ENCODE results near the gene PLCL2.

PLCL2 gene

DNA sequence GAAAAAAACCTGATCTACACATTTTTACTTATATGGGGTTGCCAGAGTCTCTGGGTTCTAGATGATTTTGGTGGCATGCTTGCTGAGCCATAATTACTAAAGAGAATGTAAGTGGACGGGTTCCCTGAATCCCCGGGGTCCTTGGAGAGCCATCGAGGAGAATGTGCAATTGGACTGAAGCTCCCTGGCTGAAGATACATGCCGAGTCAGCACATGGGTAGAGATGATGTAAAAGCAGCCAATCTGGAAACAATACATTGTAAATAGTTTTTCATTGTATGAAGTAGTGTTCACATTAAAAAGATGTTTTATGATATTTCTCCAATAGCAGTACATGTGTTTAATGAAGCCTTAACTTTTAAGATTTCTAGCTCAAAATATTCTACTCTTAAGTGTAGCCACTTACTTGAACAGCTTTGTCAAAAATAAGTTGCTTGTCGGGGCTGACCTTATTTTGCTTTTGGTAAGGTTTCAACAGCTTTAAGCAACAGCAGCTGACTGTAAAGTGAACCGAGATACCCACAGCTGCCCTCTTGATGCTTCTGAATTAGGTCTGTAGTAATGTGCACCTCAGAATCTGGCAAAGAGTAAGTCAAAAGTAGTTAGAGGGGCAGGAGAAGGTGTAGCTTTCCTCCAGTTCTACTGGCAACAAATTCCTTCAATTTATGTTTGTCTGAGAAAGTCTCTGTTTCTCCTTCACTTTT lies 205.7 kb downstream of the PLCL2 start:
- Histone ChIP-seq H3K4me2 (ENCODE audit: low read length) (no peak overlapping the region), H3K4me1 (ENCODE audit: control insufficient read depth in 1 of 2, insufficient read depth in 2 of 2, low read length in 2 of 2) (no peaks in the 10 kb centered on the region), H3K4me3 (ENCODE audit: low read depth, low read length) (no peak overlapping the region), H3K4ac (ENCODE audit: low read depth, low read length) (no peak overlapping the region), H3K9ac (ENCODE audit: low read length) (no peak overlapping the region), H4K91ac (ENCODE audit: low read depth, low read length) (no peak overlapping the region), H2BK120ac (ENCODE audit: insufficient read depth, low read length, poor library complexity) (no peak overlapping the region), H4K12ac (ENCODE audit: low read depth, low read length) (no peak overlapping the region), H3K27ac (ENCODE audit: low read depth, low read length) (no peak overlapping the region), H2AK5ac (ENCODE audit: low read length) (no peak overlapping the region), H4K8ac (ENCODE audit: low read depth, low read length) (no peak overlapping the region), H3K14ac (ENCODE audit: low read length) (no peak overlapping the region), H2AFZ (ENCODE audit: insufficient read depth, low read length, poor library complexity) (no peak overlapping the region), H2BK12ac (ENCODE audit: low read length) (no peak overlapping the region), H3K9me3 (ENCODE audit: insufficient read depth, low read depth, low read length) (no peaks in the 10 kb centered on the region), H3K18ac (ENCODE audit: low read length) (no peak overlapping the region), H3K79me1 (ENCODE audit: low read length) (no peaks in the 10 kb centered on the region), H3K23ac (ENCODE audit: low read length) (no peak overlapping the region), H3K27me3 (ENCODE audit: insufficient read depth, low read length) (no peaks in the 10 kb centered on the region), H3K79me2 (ENCODE audit: control insufficient read depth, insufficient read depth, low read length, poor library complexity) (no peaks in the 10 kb centered on the region), H3K36me3 (ENCODE audit: control insufficient read depth in 1 of 2, insufficient read depth in 2 of 2, low read length in 2 of 2) (no peaks in the 10 kb centered on the region), H2BK5ac (ENCODE audit: low read depth, low read length, poor library complexity) (no peak overlapping the region)
- WGBS (ENCODE audit: extremely low coverage, insufficient coverage, insufficient read length) = no CpG with 5 or more reads among the region's 6 CpGs
- no peak for DNase-seq

DNA sequence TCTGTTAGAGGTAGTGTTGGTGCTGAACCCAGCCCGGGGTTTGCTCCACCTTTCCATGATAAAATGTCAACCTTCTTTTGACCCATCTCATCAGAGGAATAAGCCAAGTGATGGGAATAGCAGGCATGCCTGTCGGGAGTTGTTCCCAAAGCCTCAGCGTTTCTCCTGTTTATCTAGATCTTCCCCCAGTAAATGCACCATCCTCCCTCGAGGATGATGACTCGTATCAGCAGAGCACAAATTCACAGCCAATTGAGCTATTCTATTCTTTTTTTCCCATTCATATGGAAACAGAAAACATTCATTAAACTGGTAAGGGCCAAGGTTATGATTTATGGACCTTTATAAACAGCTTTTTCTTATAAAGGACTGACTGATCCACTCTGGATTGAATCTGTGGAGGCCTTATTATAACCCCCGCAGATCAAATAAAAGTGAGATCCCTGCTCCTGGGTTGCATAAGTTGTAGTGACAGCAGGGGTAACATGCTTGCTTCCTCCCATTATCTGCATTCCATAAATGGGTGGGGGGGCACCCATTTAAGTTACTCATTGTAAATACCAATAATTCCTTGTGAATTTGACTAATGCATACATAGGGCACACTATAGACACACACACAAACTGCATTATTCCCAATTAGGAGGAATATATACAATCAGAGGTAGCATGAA lies 207.3 kb downstream of the PLCL2 start:
- H3K14ac ChIP-seq (ENCODE audit: low read length) = no peak overlapping the region
- no peak overlapping the region for H3K4me3 ChIP-seq (ENCODE audit: low read depth, low read length)
- no peak overlapping the region for H4K8ac ChIP-seq (ENCODE audit: low read depth, low read length)
- H2BK5ac ChIP-seq (ENCODE audit: low read depth, low read length, poor library complexity) = no peak overlapping the region
- H3K36me3 ChIP-seq (ENCODE audit: control insufficient read depth in 1 of 2, insufficient read depth in 2 of 2, low read length in 2 of 2) = no peaks in the 10 kb centered on the region
- peak in 1 of 2 donors; percentile 42 for DNase-seq
- no peaks in the 10 kb centered on the region for H3K79me2 ChIP-seq (ENCODE audit: control insufficient read depth, insufficient read depth, low read length, poor library complexity)
- H3K4ac ChIP-seq (ENCODE audit: low read depth, low read length) = no peak overlapping the region
- WGBS (ENCODE audit: extremely low coverage, insufficient coverage, insufficient read length) = no CpG with 5 or more reads among the region's 6 CpGs
- no peak overlapping the region for H3K18ac ChIP-seq (ENCODE audit: low read length)
- H3K27ac ChIP-seq (ENCODE audit: low read depth, low read length) = no peak overlapping the region
- H4K12ac ChIP-seq (ENCODE audit: low read depth, low read length) = no peak overlapping the region
- no peak overlapping the region for H2AK5ac ChIP-seq (ENCODE audit: low read length)
- H3K4me2 ChIP-seq (ENCODE audit: low read length) = no peak overlapping the region
- no peak overlapping the region for H4K91ac ChIP-seq (ENCODE audit: low read depth, low read length)
- H3K4me1 ChIP-seq (ENCODE audit: control insufficient read depth in 1 of 2, insufficient read depth in 2 of 2, low read length in 2 of 2) = no peaks in the 10 kb centered on the region
- no peak overlapping the region for H2BK12ac ChIP-seq (ENCODE audit: low read length)
- no peak overlapping the region for H3K9ac ChIP-seq (ENCODE audit: low read length)
- no peaks in the 10 kb centered on the region for H3K9me3 ChIP-seq (ENCODE audit: insufficient read depth, low read depth, low read length)
- H2AFZ ChIP-seq (ENCODE audit: insufficient read depth, low read length, poor library complexity) = no peak overlapping the region
- no peak overlapping the region for H2BK120ac ChIP-seq (ENCODE audit: insufficient read depth, low read length, poor library complexity)
- H3K23ac ChIP-seq (ENCODE audit: low read length) = no peak overlapping the region
- no peaks in the 10 kb centered on the region for H3K27me3 ChIP-seq (ENCODE audit: insufficient read depth, low read length)
- no peaks in the 10 kb centered on the region for H3K79me1 ChIP-seq (ENCODE audit: low read length)

DNA sequence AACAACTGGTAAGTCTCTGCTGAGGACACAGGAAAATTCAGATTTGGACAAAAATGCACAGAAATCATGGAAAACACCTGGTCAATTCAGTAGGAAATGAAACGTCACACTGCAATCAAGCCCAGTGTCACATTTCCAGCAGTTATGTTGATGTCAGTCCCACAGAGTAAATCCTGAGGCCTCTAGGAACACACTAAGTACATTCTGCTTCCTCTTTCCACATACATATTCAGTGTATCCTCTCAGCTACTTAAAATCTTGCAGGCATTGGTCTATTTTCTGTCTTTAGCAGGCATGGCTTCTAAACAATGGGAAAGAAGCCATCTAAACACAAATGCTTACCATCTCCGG lies 207.8 kb downstream of the PLCL2 start:
- Histone ChIP-seq H3K36me3 (ENCODE audit: control insufficient read depth in 1 of 2, insufficient read depth in 2 of 2, low read length in 2 of 2) (no peaks in the 10 kb centered on the region), H2BK120ac (ENCODE audit: insufficient read depth, low read length, poor library complexity) (no peak overlapping the region), H2BK5ac (ENCODE audit: low read depth, low read length, poor library complexity) (no peak overlapping the region), H2AK5ac (ENCODE audit: low read length) (no peak overlapping the region), H3K4me3 (ENCODE audit: low read depth, low read length) (no peak overlapping the region), H2BK12ac (ENCODE audit: low read length) (no peak overlapping the region), H3K27ac (ENCODE audit: low read depth, low read length) (no peak overlapping the region), H4K91ac (ENCODE audit: low read depth, low read length) (no peak overlapping the region), H3K79me1 (ENCODE audit: low read length) (no peaks in the 10 kb centered on the region), H3K4ac (ENCODE audit: low read depth, low read length) (no peak overlapping the region), H2AFZ (ENCODE audit: insufficient read depth, low read length, poor library complexity) (no peak overlapping the region), H3K4me2 (ENCODE audit: low read length) (no peak overlapping the region), H3K9ac (ENCODE audit: low read length) (no peak overlapping the region), H3K18ac (ENCODE audit: low read length) (no peak overlapping the region), H3K79me2 (ENCODE audit: control insufficient read depth, insufficient read depth, low read length, poor library complexity) (no peaks in the 10 kb centered on the region), H3K14ac (ENCODE audit: low read length) (no peak overlapping the region), H3K23ac (ENCODE audit: low read length) (no peak overlapping the region), H3K27me3 (ENCODE audit: insufficient read depth, low read length) (no peaks in the 10 kb centered on the region), H4K12ac (ENCODE audit: low read depth, low read length) (no peak overlapping the region), H4K8ac (ENCODE audit: low read depth, low read length) (no peak overlapping the region), H3K4me1 (ENCODE audit: control insufficient read depth in 1 of 2, insufficient read depth in 2 of 2, low read length in 2 of 2) (no peaks in the 10 kb centered on the region), H3K9me3 (ENCODE audit: insufficient read depth, low read depth, low read length) (no peaks in the 10 kb centered on the region)
- no peak for DNase-seq
- WGBS (ENCODE audit: extremely low coverage, insufficient coverage, insufficient read length) = no CpG with 5 or more reads among the region's 2 CpGs

DNA sequence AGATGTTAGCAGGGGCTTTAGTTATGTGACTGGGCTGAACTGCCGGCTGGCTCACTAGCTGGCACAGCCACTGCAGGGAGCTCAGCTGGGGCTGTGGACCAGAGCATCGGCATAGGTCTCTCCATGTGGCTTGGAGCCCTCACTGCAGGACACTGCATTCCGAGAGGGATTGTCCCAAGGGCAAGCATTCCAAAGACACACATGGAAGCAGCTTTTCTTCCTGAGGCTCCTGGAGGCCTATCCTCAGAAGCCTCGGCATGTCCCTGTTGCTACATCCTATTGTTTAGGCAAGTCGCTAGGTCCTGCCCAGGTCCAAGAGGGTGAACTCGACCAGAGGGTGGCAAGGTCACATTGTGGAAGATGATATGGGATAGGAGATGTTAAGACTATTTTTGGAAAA lies 209.8 kb downstream of the PLCL2 start:
- no CpG with 5 or more reads among the region's 6 CpGs for WGBS (ENCODE audit: extremely low coverage, insufficient coverage, insufficient read length)

More for the DNA sequence above, 209.8 kb downstream of the PLCL2 start:
- Histone ChIP-seq H3K4me3 (ENCODE audit: low read depth, low read length) (no peak overlapping the region), H3K36me3 (ENCODE audit: control insufficient read depth in 1 of 2, insufficient read depth in 2 of 2, low read length in 2 of 2) (no peaks in the 10 kb centered on the region), H2BK5ac (ENCODE audit: low read depth, low read length, poor library complexity) (no peak overlapping the region), H3K23ac (ENCODE audit: low read length) (no peak overlapping the region), H3K79me1 (ENCODE audit: low read length) (no peaks in the 10 kb centered on the region), H2BK120ac (ENCODE audit: insufficient read depth, low read length, poor library complexity) (no peak overlapping the region), H3K4me2 (ENCODE audit: low read length) (no peak overlapping the region), H3K14ac (ENCODE audit: low read length) (no peak overlapping the region), H3K79me2 (ENCODE audit: control insufficient read depth, insufficient read depth, low read length, poor library complexity) (no peaks in the 10 kb centered on the region), H2AFZ (ENCODE audit: insufficient read depth, low read length, poor library complexity) (no peak overlapping the region), H4K12ac (ENCODE audit: low read depth, low read length) (no peak overlapping the region), H4K8ac (ENCODE audit: low read depth, low read length) (no peak overlapping the region), H3K4ac (ENCODE audit: low read depth, low read length) (no peak overlapping the region), H2BK12ac (ENCODE audit: low read length) (no peak overlapping the region), H3K4me1 (ENCODE audit: control insufficient read depth in 1 of 2, insufficient read depth in 2 of 2, low read length in 2 of 2) (no peaks in the 10 kb centered on the region), H3K27me3 (ENCODE audit: insufficient read depth, low read length) (no peaks in the 10 kb centered on the region), H3K9ac (ENCODE audit: low read length) (no peak overlapping the region), H2AK5ac (ENCODE audit: low read length) (no peak overlapping the region), H3K9me3 (ENCODE audit: insufficient read depth, low read depth, low read length) (no peaks in the 10 kb centered on the region), H4K91ac (ENCODE audit: low read depth, low read length) (no peak overlapping the region), H3K27ac (ENCODE audit: low read depth, low read length) (no peak overlapping the region), H3K18ac (ENCODE audit: low read length) (no peak overlapping the region)
- peak; percentile 46 to 69 for DNase-seq
